H1 (cell line): ENCODE results near the gene FCN2. TPM values are rescaled to one million over a fixed set of nuclear protein-coding genes. Genes with fewer than 3 reads are reported as not detected.

Experiments used
- CTCF ChIA-PET: fragments of 300-600 bp; sonication (Branson Sonifier 250); formaldehyde crosslinking; loops from one replicate; lab custom pipeline; 2021; ENCODE audit not compliant: partially characterized antibody; lab: Charles Lee
- POLR2A ChIA-PET: fragments of 300-600 bp; sonication (Branson Sonifier 250); formaldehyde crosslinking; loops from one replicate; lab custom pipeline; 2021; ENCODE audit warnings: inconsistent platforms; ENCODE audit not compliant: partially characterized antibody; lab: Charles Lee
- DNase-seq, 2 experiments: peaks; one replicate each; pipeline versions ENCODE4 v3.0.0 to v3.0.0-alpha.2; 2010 to 2022; ENCODE audit warnings: low spot score in 2 of 2, low read depth in 1 of 2, mixed read lengths in 1 of 2
- FAIRE-seq: peaks from 2 replicates; lab custom pipeline; 2011; peaks lifted over from hg19 to GRCh38; lab: Jason Lieb, UNC
- H2AFZ ChIP-seq: 2 replicates; pipeline ENCODE4 v1.8.1; 2012; ENCODE audit warnings: low read length, inconsistent platforms
- H2AK5ac ChIP-seq: 2 replicates; pipeline ENCODE4 v1.6.1; 2013; ENCODE audit warnings: low read depth, low read length
- H2BK120ac ChIP-seq: replicated peaks from 2 replicates; pipeline ENCODE3; 2013; ENCODE audit warnings: low read depth, low read length, inconsistent platforms
- H2BK12ac ChIP-seq: 2 replicates; pipeline ENCODE4 v1.6.1; 2013; ENCODE audit warnings: low read depth, low read length
- H2BK15ac ChIP-seq: 2 replicates; pipeline ENCODE4 v1.6.1; 2013; ENCODE audit warnings: low read length
- H2BK20ac ChIP-seq: 2 replicates; pipeline ENCODE4 v1.6.1; 2013; ENCODE audit warnings: low read length
- H2BK5ac ChIP-seq: 2 replicates; pipeline ENCODE4 v1.6.1; 2013; ENCODE audit warnings: low read depth, low read length
- H3K14ac ChIP-seq: 2 replicates; pipeline ENCODE4 v1.6.1; 2013; ENCODE audit warnings: inconsistent platforms; ENCODE audit not compliant: insufficient read length
- H3K18ac ChIP-seq: 2 replicates; pipeline ENCODE4 v1.6.1; 2013; ENCODE audit warnings: low read length; ENCODE audit errors: extremely low read depth
- H3K23ac ChIP-seq: 2 replicates; pipeline ENCODE4 v1.6.1; 2013; ENCODE audit warnings: inconsistent platforms; ENCODE audit not compliant: insufficient read length
- H3K23me2 ChIP-seq: 2 replicates; pipeline ENCODE4 v1.6.1; 2013; ENCODE audit warnings: low read depth, low read length
- H3K27ac ChIP-seq: 2 replicates; pipeline ENCODE4 v1.6.1; 2011; ENCODE audit warnings: low read depth, low read length, inconsistent platforms
- H3K27me3 ChIP-seq, 4 experiments: replicated peaks in 1 of 4; 1 replicate in 1 of 4; 2 replicates in 3 of 4; pipeline versions ENCODE4 v1.6.1 to v1.8.1; 2011 to 2013; ENCODE audit warnings: low read length in 3 of 4, mild to moderate bottlenecking in 3 of 4, inconsistent platforms in 2 of 4, mixed read lengths in 2 of 4, moderate library complexity in 1 of 4; ENCODE audit not compliant: control insufficient read depth in 3 of 4, insufficient read depth in 3 of 4; ENCODE audit errors: extremely low read depth in 1 of 4
- H3K36me3 ChIP-seq, 4 experiments: 2 replicates each; pipeline versions ENCODE4 v1.6.1 to v1.8.1; 2011 to 2013; ENCODE audit warnings: mild to moderate bottlenecking in 4 of 4, low read length in 3 of 4, moderate library complexity in 2 of 4, control low read depth in 1 of 4, inconsistent platforms in 1 of 4; ENCODE audit not compliant: insufficient read depth in 4 of 4, control insufficient read depth in 2 of 4
- H3K4ac ChIP-seq: replicated peaks from 2 replicates; pipeline ENCODE3; 2013; ENCODE audit warnings: low read length, low read depth, mixed read lengths, inconsistent platforms; ENCODE audit not compliant: insufficient read length
- H3K4me1 ChIP-seq, 4 experiments: replicated peaks in 1 of 4; 1 replicate in 1 of 4; 2 replicates in 3 of 4; pipeline versions ENCODE4 v1.6.1 to v1.8.1; 2011 to 2013; ENCODE audit warnings: low read length in 3 of 4, inconsistent platforms in 2 of 4, mixed read lengths in 1 of 4; ENCODE audit not compliant: insufficient read depth in 4 of 4, control insufficient read depth in 3 of 4
- H3K4me2 ChIP-seq, 2 experiments: 2 replicates each; pipeline versions ENCODE4 v1.6.1 to v1.8.1; 2011 to 2013; ENCODE audit warnings: low read depth in 2 of 2, low read length in 2 of 2, control low read depth in 1 of 2, inconsistent platforms in 1 of 2, mild to moderate bottlenecking in 1 of 2; ENCODE audit not compliant: insufficient read depth in 1 of 2
- H3K4me3 ChIP-seq, 4 experiments: fragments of 200-600, 300-600 bp in 1 of 4; sonication (generic), shearing (Covaris generic), sonication (Bioruptor Twin) in 1 of 4; 2 replicates each; pipeline versions ENCODE4 v1.5.1 to v1.8.1; 2011 to 2016; ENCODE audit warnings: low read length in 4 of 4, low read depth in 3 of 4, control low read depth in 2 of 4, inconsistent platforms in 2 of 4, mild to moderate bottlenecking in 2 of 4, mixed read lengths in 1 of 4, moderate library complexity in 1 of 4; ENCODE audit not compliant: insufficient read depth in 2 of 4; ENCODE audit errors: extremely low read depth in 1 of 4
- H3K56ac ChIP-seq: replicated peaks from 2 replicates; pipeline ENCODE3; 2013; ENCODE audit warnings: low read depth, mild to moderate bottlenecking, mixed read lengths, low read length, inconsistent platforms; ENCODE audit not compliant: insufficient read length
- H3K79me1 ChIP-seq: 2 replicates; pipeline ENCODE4 v1.6.1; 2013; ENCODE audit warnings: low read depth, low read length, control low read depth
- H3K79me2 ChIP-seq, 2 experiments: 2 replicates each; pipeline versions ENCODE4 v1.6.1 to v1.8.1; 2012 to 2013; ENCODE audit warnings: low read length in 2 of 2, mild to moderate bottlenecking in 2 of 2, inconsistent platforms in 1 of 2; ENCODE audit not compliant: insufficient read depth in 2 of 2, control insufficient read depth in 1 of 2
- H3K9ac ChIP-seq, 4 experiments: replicated peaks in 1 of 4; 1 replicate in 1 of 4; 2 replicates in 3 of 4; pipeline versions ENCODE4 v1.6.1 to v1.8.1; 2011 to 2013; ENCODE audit warnings: low read depth in 3 of 4, low read length in 3 of 4, control low read depth in 2 of 4, mild to moderate bottlenecking in 2 of 4, moderate library complexity in 2 of 4, inconsistent platforms in 1 of 4; ENCODE audit errors: extremely low read depth in 1 of 4
- H3K9me3 ChIP-seq, 2 experiments: 2 replicates each; pipeline versions ENCODE4 v1.6.1 to v1.8.1; 2012 to 2013; ENCODE audit warnings: mild to moderate bottlenecking in 2 of 2, moderate library complexity in 2 of 2, control low read depth in 1 of 2, inconsistent platforms in 1 of 2, low read depth in 1 of 2, low read length in 1 of 2, mixed read lengths in 1 of 2; ENCODE audit not compliant: insufficient read depth in 2 of 2
- H4K20me1 ChIP-seq, 2 experiments: replicated peaks in 1 of 2; 2 replicates each; pipeline versions ENCODE3 to v1.8.1; 2011 to 2013; ENCODE audit warnings: inconsistent platforms in 2 of 2, low read length in 2 of 2, mild to moderate bottlenecking in 1 of 2; ENCODE audit not compliant: insufficient read depth in 2 of 2, control insufficient read depth in 1 of 2
- H4K5ac ChIP-seq: 2 replicates; pipeline ENCODE4 v1.6.1; 2013; ENCODE audit warnings: low read length, low read depth, mixed read lengths, inconsistent platforms; ENCODE audit not compliant: insufficient read length
- H4K8ac ChIP-seq: 2 replicates; pipeline ENCODE4 v1.8.0; 2013; ENCODE audit warnings: mild to moderate bottlenecking, moderate library complexity, low read length, inconsistent platforms; ENCODE audit not compliant: insufficient read depth; ENCODE audit errors: extremely low read depth
- H4K91ac ChIP-seq: replicated peaks from 2 replicates; pipeline ENCODE3; 2013; ENCODE audit warnings: low read length, mixed read lengths, inconsistent platforms; ENCODE audit not compliant: insufficient read length
- ATF2 ChIP-seq: IDR thresholded peaks from 2 replicates; pipeline ENCODE4 v1.6.1; 2012; ENCODE audit warnings: low read length, inconsistent platforms
- CTCF ChIP-seq, 3 experiments: IDR thresholded peaks; 1 replicate in 2 of 3; 2 replicates in 1 of 3; pipeline versions ENCODE4 v1.5.1 to v1.6.1; 2011; ENCODE audit warnings: low read length in 3 of 3, mild to moderate bottlenecking in 3 of 3, inconsistent platforms in 2 of 3, low read depth in 1 of 3, moderate library complexity in 1 of 3; ENCODE audit not compliant: insufficient read depth in 1 of 3; ENCODE audit errors: control extremely low read depth in 1 of 3
- RAD21 ChIP-seq, 2 experiments: IDR thresholded peaks in 1 of 2; conservative IDR thresholded peaks in 1 of 2; 2 replicates each; pipeline ENCODE4 v1.6.1; 2011; ENCODE audit warnings: low read depth in 2 of 2, low read length in 2 of 2, improper control_type of control experiment in 1 of 2, inconsistent platforms in 1 of 2, mild to moderate bottlenecking in 1 of 2, moderate library complexity in 1 of 2
- SIX5 ChIP-seq: IDR thresholded peaks from 2 replicates; pipeline ENCODE4 v1.6.1; 2011; ENCODE audit warnings: mild to moderate bottlenecking, low read depth, low read length
- ZNF274 ChIP-seq: IDR thresholded peaks from 2 replicates; pipeline ENCODE4 v1.7.0; 2012; ENCODE audit warnings: low read length, borderline replicate concordance; ENCODE audit errors: extremely low read depth
- WGBS, 2 experiments: shearing (Covaris generic) in 1 of 2; methylation state at CpG; one replicate each; pipeline versions ENCODE4 v1.1.6 to v1.1.7; 2013 to 2015; ENCODE audit warnings: low lambda C conversion rate in 2 of 2, mixed read lengths in 2 of 2, inconsistent platforms in 1 of 2, low coverage in 1 of 2, missing lambda C conversion rate in 1 of 2; ENCODE audit not compliant: insufficient replicate concordance in 2 of 2, insufficient coverage in 1 of 2, insufficient read length in 1 of 2; ENCODE audit errors: extremely low coverage in 1 of 2, missing lambda C conversion rate in 1 of 2; 5-methylcytosine and 5-hydroxymethylcytosine counted together
- polyA plus RNA-seq, 7 experiments: library from polyadenylated mRNA; depleted of rRNA in 3 of 7; stranded (reverse) in 5 of 7; unstranded in 2 of 7; fragments of >200 nt in 5 of 7; fragments of 200-250 nt in 2 of 7; gene quantifications; 1 replicate in 5 of 7; 2 replicates in 1 of 7; 4 replicates in 1 of 7; pipeline versions ENCODE4 v1.2.1 to v1.2.3, GENCODE V29; 2011 to 2013; ENCODE audit warnings: missing spikeins in 2 of 7, mixed read lengths in 2 of 7
- total RNA-seq: library from RNA; stranded (reverse); fragmentation: NEBNext Ultra II Directional; extraction: Animal tissue kit (Norgen Biotek cat#: 25700); gene quantifications from 2 replicates; pipeline ENCODE4 v1.2.1, GENCODE V29; 2021

FCN2 gene
- total and polyA plus RNA-seq, 2 of the 8 experiments (the other 6 are each of a cell fraction or from before 2014, with no cell fraction given), result not detected

DNA sequence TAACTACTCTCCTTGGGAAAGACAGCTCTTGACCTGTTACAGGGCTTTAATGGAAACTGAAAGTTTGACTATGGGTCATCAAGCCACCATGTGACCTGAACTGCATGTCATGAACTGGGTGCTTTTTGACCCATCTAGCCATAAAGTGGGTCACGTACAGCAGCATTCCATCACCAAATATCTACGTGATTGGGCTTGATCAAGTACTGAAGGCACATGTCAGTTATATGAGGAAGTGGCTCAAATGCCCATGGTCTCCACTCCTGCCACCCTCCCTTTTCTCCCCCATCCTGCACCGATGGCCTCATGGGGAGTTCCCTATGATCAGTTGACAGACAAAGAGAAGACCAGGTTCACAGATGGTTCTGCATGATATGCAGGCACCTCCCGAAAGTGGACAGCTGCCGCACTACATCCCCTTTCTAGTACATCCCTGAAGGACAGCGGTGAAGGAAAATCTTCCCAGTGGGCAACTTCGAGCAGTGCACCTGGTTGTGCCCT is 44.5 kb downstream of the FCN2 start:
- no peak overlapping the region for H2BK5ac ChIP-seq
- H3K14ac ChIP-seq, result no peak overlapping the region
- no peak overlapping the region for H4K91ac ChIP-seq
- H3K23me2 ChIP-seq, result no peaks in the 10 kb centered on the region
- H3K56ac ChIP-seq, result no peak overlapping the region
- no peaks in the 10 kb centered on the region for H3K36me3 ChIP-seq
- TF ChIP-seq SIX5, result no peak
- TF ChIP-seq ZNF274, result no peak
- TF ChIP-seq CTCF (IDR thresholded peaks at IDR 0.05; ENCODE audit: control extremely low read depth in 1 of 3, insufficient read depth in 1 of 3, low read depth in 1 of 3, low read length in 3 of 3), result no peak
- TF ChIP-seq RAD21 (IDR thresholded peaks at IDR 0.05 in 1 of 2, conservative IDR thresholded peaks at IDR 0.05 in 1 of 2; ENCODE audit: low read depth in 2 of 2, low read length in 2 of 2), result no peak
- no peak for TF ChIP-seq ATF2
- ChIA-PET CTCF (interaction anchor here (0.6 kb wide), 1 partner anchor 526 kb away, joined by 3 read pairs; no protein-coding TSS in a partner anchor), POLR2A (no interaction called here)
- H3K4me1 ChIP-seq, result no peaks in the 10 kb centered on the region
- no peak overlapping the region for H3K4me2 ChIP-seq
- H3K79me1 ChIP-seq, result no peaks in the 10 kb centered on the region
- DNase-seq, result no peak
- no peak overlapping the region for H3K4me3 ChIP-seq
- no peaks in the 10 kb centered on the region for H3K9me3 ChIP-seq
- no peak overlapping the region for H3K9ac ChIP-seq
- no peak overlapping the region for H3K23ac ChIP-seq
- 84% methylated on average over 7 of the region's 7 CpGs; no CpG with 5 or more reads in 1 of the 2 experiments for WGBS, 2 experiments
- H4K5ac ChIP-seq, result no peak overlapping the region
- H2BK12ac ChIP-seq, result no peak overlapping the region
- no peaks in the 10 kb centered on the region for H3K79me2 ChIP-seq
- no peak overlapping the region for H2BK15ac ChIP-seq
- H2BK20ac ChIP-seq, result no peak overlapping the region
- H3K27ac ChIP-seq, result no peak overlapping the region
- no peak overlapping the region for H3K4ac ChIP-seq
- H2AFZ ChIP-seq, result no peak overlapping the region
- H3K18ac ChIP-seq, result no peak overlapping the region
- H4K20me1 ChIP-seq, result no peaks in the 10 kb centered on the region
- no peaks in the 10 kb centered on the region for H3K27me3 ChIP-seq
- no peak for FAIRE-seq
- H2BK120ac ChIP-seq, result no peak overlapping the region
- H4K8ac ChIP-seq, result no peak overlapping the region; the same call in 1 of the 2 replicates
- H2AK5ac ChIP-seq, result no peak overlapping the region
